HPDE6-E6E7 (cell line): ENCODE measurements around the gene GPR15.

ENCODE experiments used
- DNase-seq: peaks from one replicate; pipeline ENCODE4 v3.0.0; 2011; ENCODE audit warnings: missing footprints; ENCODE audit errors: extremely low spot score

Gene GPR15

GRCh38 chr3:98531622-98532274 lies at the start of gene GPR15:
GPR15 (plus strand) TSS chr3:98531978; CDS start chr3:98532034, 56 bp downstream.
- no peak for DNase-seq

DNA sequence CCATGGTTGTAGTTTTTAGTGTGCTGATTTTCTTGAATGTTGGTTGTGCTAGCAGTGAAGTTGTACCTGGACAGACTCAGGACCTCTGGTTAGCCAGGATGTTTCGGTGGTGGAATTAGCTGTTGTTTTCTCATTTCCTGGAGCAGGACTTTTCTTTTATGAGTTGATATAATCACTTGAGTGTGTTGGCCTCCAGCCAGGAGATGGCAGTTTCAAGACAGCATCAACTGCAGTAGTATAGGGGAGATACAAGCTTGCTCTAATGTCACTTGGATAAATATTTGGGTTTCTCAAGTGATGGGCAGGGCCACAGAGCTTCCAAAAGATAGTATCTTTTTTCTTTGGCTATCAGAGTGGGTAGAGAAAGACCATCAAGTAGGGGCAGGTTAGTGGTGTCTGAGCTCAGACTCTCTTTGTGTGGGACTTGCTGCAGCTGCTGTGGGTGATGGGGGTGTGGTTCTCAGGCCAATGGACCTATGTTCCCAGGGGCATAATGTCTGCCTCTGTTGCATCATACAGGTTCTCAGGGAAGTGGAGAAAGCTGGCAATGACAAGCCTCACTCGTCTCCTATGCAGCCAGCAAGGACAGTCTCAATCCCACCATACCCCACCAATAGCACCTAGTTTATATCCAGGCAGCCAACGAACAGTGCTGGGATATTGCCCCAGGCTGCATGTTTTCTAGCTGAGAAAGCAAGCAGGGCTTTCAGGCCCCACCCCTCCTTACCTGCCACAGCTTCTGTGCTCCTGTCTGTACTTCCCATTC lies 48.9 kb upstream of the GPR15 start:
- peak; percentile 36 for DNase-seq

DNA sequence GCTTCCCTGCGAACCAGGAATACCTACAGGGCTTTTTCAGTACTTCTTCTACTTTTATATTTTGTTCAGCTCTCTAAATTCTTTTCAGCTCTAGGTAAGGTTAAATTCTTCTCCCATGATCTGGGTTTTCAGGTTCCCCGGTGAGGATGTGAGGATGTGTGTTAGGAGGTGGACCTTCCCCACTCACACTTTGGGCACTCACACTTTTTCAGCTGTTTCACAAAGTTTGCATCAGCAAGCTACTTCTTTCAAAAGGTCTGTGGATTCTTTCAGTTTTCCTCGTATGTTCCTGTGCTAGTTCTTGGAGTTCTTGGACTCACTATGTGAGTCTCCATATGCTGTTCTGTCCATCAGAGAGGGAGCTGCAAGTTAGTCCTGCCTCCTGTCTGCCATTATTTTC lies 48.2 kb upstream of the GPR15 start:
- DNase-seq: no peak

DNA sequence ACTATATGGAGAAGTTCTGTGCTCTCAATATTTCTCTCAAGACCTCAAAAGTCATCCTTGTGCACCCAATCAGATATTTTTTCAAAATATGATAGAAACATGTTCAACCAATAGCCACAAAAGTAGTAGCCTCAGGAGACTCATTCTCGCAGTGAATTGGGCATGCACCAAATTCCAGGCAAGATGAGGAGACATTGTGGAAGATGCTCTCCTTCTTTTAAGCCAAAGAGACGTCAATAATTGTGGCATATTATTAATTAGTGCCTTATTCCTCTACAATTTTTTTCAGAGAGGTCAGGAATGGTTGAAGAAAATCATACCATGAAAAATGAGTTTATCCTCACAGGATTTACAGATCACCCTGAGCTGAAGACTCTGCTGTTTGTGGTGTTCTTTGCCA lies 34.4 kb upstream of the GPR15 start, which contains the start of gene OR5K2:
Gene OR5K2 (plus strand): TSS at position 301 of the 400 bp plus-strand sequence. CDS start 0 bp downstream, at position 301.
- no peak for DNase-seq

DNA sequence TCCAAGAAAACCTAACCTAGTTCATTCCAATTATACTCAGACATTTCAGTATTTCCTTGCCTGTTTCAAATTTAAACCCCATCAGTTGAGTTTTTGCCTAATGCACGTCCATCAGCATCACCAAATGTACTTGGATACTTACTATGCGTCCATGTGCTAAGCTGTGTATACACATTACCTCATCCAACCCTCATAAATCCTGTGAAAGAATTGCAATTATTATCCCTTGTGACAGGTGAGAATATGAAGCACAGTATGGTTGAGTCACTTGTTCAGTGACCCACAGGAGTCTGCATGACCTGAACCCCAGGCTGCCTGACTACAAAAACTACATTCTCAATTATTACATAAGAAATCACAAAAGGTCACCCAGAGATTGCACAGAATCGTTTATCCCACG lies 31.8 kb upstream of the GPR15 start:
- no peak for DNase-seq

DNA sequence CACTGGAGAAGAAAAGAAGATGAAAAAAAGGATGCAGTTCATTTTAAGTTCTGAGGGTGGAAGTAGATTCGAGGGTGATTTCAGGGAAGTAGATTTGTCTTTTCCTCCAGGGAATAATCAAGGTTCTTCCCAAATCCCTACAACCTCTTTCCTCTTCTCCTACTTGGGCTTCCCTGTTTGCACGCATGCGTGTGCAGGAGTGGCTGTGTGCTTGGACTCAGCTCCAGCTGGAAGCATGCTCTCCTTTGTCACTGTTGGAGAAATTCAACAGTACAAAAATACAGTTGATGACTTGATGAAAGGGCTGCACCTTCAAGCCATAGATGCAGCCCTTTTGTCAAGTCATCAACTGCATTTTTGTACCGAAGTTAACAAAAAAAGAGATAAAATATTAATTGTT lies 30.5 kb upstream of the GPR15 start:
- no peak for DNase-seq

DNA sequence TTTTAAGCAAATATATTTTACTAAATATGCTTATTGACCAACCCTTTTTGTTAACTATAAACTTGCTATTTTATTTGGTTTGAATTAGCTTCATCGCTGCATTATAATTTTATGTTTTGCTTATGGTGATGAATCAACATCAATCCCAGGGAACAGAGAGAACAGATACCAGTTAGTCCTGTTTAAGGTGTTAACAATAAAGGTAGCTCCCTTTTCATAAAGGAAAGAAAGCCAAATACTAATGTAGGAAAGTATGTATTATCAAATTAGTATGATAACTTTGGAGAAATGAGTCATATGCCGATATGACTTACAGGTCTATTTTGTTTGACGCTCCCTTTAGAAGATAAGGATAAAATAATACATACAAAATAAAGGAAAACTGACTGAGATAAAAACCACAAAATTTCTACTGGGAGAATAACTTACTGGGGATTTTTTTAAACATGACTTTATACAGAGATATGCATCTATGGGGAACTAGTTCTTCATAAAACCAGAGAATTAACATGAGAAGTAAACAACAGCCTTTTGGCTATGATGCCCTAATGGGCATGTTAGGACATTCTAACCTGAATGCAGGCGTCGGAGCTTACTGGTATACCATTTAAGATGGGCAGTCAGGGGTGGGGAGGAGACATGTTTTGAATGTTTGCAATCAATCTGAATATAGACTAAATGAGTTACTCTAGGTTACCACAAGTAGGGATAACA lies 29.8 kb upstream of the GPR15 start:
- DNase-seq: no peak

DNA sequence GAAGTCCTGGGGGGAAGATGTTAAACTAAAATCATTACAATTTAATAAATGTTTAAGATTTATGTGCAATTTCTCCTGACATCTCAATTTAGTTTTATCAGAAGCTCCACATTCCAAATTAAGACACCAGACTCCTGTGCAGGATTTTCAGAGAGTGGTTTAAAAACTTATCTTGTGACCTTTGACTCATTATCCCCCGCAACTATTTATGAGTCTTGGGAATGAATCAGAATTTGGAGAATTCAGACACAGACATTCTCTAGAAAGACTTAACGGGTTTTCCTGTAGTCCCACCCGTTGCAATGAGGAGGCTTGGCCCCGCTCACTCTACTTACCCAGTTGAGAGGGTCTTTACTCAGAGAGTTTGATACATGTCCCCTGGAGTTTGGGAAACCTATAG lies 27.2 kb upstream of the GPR15 start:
- DNase-seq: no peak

DNA sequence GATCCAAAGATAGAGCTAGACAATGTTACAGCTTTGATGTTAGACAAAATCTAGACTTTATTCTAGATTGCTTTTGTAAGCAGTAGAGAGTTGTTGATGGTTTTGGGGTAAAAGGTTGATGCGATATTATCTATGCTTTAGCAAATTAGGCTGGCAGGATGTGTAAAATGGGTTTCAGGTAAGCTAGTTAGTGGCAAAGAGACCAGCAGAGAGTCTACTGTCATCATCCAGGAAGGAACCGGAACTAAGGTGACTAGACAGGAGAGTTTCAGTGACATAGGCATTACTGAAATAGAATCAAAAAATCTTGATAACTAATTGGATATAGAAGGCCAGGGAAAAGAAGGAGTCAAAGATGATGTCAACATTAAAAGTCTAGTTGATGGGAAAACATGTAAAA lies 23.2 kb upstream of the GPR15 start:
- no peak for DNase-seq

DNA sequence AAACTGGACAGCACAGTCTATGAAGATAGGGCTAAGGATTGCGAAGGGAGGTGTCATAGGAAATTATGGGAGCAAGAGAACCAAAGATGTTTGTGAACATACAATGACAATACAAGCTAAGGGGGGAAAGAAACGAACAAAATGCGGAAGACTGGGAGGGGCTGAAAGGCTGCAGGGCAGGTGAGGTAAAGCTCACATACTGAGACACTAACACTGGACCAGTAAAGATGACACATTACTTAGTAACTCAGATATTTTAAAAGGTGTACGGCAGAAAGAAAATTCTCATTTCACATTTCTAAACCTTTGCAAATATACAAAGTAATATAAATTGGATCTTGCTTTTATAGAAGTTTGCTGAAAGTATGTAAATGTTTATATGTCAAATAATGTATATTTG lies 19.2 kb upstream of the GPR15 start:
- DNase-seq: peak; percentile 49

DNA sequence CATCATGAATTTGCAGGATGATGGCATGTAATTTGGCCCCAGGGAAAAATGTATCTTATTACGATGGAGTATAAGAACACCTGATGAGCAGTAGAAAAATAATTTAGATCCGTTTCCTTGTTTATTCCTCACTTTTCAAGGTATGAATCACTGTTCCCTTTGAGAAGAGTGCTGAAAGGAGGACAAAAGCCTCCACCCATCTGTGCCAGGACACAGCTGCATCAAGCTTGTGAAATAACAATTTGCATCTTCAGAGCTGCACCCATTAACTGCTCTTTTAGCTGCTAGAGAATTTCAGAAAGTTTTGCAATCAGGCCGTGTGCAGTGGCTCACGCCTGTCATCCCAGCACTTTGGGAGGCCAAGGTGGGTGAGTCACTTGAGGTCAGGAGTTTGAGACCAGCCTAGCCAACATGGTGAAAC lies 18.7 kb upstream of the GPR15 start:
- peak; percentile 86 for DNase-seq

DNA sequence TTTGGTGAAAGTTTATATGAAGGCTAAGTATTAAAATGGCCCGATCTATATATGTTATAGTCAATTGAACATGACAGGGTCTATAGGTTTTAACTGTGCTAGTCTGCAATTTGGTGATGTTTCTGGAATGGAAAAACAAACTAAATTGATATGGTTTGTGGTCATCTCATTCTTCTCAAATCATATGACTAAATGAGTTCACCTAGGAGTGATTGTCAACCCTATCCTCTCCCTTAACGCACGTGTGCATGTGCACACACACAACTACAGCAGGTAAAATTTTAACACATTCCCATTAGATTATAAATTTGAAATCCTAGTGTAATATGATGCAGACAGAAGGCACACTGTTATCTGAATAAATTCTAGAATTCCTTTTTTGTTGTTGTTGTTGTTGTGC lies 18.0 kb upstream of the GPR15 start:
- no peak for DNase-seq

DNA sequence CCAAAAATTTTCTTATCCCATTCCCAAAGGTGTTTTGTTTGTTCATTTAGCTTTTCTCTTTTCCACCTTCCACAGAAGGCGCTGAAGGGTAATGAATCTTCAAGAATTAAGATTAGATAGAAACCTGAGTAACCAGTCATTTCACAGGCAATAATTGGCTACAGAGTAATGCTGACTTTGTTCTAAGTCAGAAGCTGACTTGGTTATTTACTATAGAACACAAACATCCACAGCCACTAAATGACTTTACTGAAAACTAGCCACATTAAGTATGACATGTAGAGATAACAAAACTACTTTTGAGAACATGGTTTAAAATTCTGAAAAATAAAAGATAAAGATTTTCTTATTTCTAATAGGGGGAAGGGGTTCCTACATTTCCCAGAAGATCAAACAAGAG lies 16.8 kb upstream of the GPR15 start:
- DNase-seq: no peak

GRCh38 chr3:98518816-98519215 lies 13.0 kb upstream of the GPR15 start:
- DNase-seq: no peak

GRCh38 chr3:98519351-98519750 lies 12.4 kb upstream of the GPR15 start:
- DNase-seq: no peak

GRCh38 chr3:98521897-98522543 lies 9.8 kb upstream of the GPR15 start:
- peak; percentile 68 for DNase-seq

DNA sequence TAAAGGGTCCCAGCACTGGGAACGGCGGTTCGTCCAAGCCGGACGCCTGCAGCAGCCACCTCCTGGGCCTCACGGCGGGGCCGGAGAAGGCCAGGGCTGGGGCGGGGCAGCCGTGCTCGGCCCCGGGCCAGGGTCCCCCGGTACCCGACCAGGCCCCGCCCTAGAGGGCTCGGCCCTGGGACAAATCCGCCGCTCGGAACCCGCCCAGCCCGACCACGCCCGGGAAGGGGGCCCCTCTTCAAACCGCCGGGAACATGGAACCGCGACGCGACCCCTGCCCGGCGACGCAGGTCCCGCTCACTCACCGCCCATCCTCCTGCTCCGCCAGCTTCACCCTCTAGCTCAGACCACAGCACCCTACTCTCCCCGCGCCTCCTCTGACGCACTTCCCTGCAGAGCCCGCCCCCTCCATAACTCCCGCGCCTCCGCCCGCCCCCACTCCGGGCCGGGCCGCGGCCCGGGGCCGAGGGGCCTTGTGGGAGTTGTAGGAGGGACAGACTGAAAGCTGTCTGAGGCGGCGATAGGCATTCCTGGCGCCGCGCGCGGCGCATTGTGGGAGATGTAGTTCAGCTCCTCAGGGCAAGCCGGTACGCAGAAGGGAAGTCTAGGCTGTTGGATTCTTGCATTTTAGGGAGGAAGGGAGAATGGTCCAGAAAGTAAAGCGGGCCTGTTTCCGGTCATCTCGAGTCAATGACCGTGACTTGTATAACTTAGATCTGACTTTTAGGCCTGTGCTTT lies 9.1 kb upstream of the GPR15 start, which contains the start of gene CLDND1:
Gene CLDND1 (minus strand): TSS at position 359 of the 738 bp plus-strand sequence. CDS start 1,478 bp downstream, outside the sequence.
- peak; percentile 95 for DNase-seq

- DNase-seq: no peak
These were observed 6.3 kb upstream of the GPR15 start for GRCh38 chr3:98525494-98525893.

GRCh38 chr3:98528474-98529346 lies 3.1 kb upstream of the GPR15 start:
- no peak for DNase-seq

GRCh38 chr3:98529856-98530459 lies 1.8 kb upstream of the GPR15 start:
- no peak for DNase-seq
